K562 (cell line): ENCODE data around the gene RWDD1.

Source experiments
- ATF3 ChIP-seq, 2 experiments: fragments of 450-650 bp in 1 of 2; sonication (generic) in 1 of 2; formaldehyde crosslinking in 1 of 2; IDR thresholded peaks in 1 of 2; conservative IDR thresholded peaks in 1 of 2; 2 replicates each; pipeline versions ENCODE4 v1.6.1 to v1.8.1; 2016 to 2023; ENCODE audit warnings: mild to moderate bottlenecking in 2 of 2, moderate library complexity in 2 of 2, inconsistent platforms in 1 of 2, missing genetic modification reagents in 1 of 2
- CTBP1 ChIP-seq: fragments of 450-650 bp; IDR thresholded peaks from 2 replicates; pipeline ENCODE4 v1.6.1; 2016; ENCODE audit warnings: borderline replicate concordance
- CTCF ChIP-seq, 3 experiments: IDR thresholded peaks in 2 of 3; conservative IDR thresholded peaks in 1 of 3; 2 replicates each; pipeline ENCODE4 v1.5.1; 2011 to 2012; ENCODE audit warnings: low read length in 3 of 3, mild to moderate bottlenecking in 3 of 3, control low read depth in 2 of 3, improper control_type of control experiment in 1 of 3, inconsistent platforms in 1 of 3, low read depth in 1 of 3, mixed read lengths in 1 of 3, moderate library complexity in 1 of 3; ENCODE audit not compliant: insufficient read depth in 2 of 3
- SPI1 ChIP-seq: IDR thresholded peaks from 2 replicates; pipeline ENCODE4 v1.6.1; 2011; ENCODE audit warnings: low read depth, low read length, control low read depth, borderline replicate concordance
- TOE1 ChIP-seq, 2 experiments: fragments of 450-650 bp in 1 of 2; sonication (generic) in 1 of 2; formaldehyde crosslinking in 1 of 2; IDR thresholded peaks; 2 replicates each; pipeline versions ENCODE4 v1.7.1 to v1.8.0; 2016 to 2022; ENCODE audit warnings: borderline replicate concordance in 2 of 2, mild to moderate bottlenecking in 2 of 2, antibody characterized with exemption in 1 of 2, inconsistent platforms in 1 of 2, low read depth in 1 of 2, missing genetic modification reagents in 1 of 2, moderate library complexity in 1 of 2
- TSHZ1 ChIP-seq: fragments of 250-450 bp; sonication (Bioruptor Pico); IDR thresholded peaks from 2 replicates; pipeline ENCODE4 v1.4.0; 2020; ENCODE audit warnings: mild to moderate bottlenecking, moderate library complexity
- ZNF239 ChIP-seq: fragments of 250-450 bp; sonication (Bioruptor Pico); IDR thresholded peaks from 2 replicates; pipeline ENCODE4 v1.4.0; 2020; ENCODE audit warnings: mild to moderate bottlenecking

- TF ChIP-seq CTBP1 (no peak), TOE1 (IDR thresholded peaks at IDR 0.05; ENCODE audit: borderline replicate concordance) (no peak), TOE1 (CRISPR knock-in tag; IDR thresholded peaks at IDR 0.05; ENCODE audit: borderline replicate concordance, low read depth) (no peak), ATF3 (IDR thresholded peaks at IDR 0.05) (no peak), ATF3 (CRISPR knock-in tag; conservative IDR thresholded peaks at IDR 0.05) (no peak), ZNF239 (no peak), CTCF (IDR thresholded peaks at IDR 0.05 in 2 of 3, conservative IDR thresholded peaks at IDR 0.05 in 1 of 3; ENCODE audit: insufficient read depth in 2 of 3, low read depth in 1 of 3, low read length in 3 of 3) (no peak), SPI1 (no peak), TSHZ1 (CRISPR knock-in tag) (no peak)
Measured at GRCh38 chr6:116563830-116564229, 7.5 kb upstream of the RWDD1 start.
